Rectal smooth muscle tissue (tissue), 1 donor: ENCODE measurements around the gene NCCRP1.

Experiments
- H3K27ac ChIP-seq: one replicate; pipeline ENCODE4 v1.7.0; 2013; ENCODE audit warnings: low read depth, low read length, inconsistent platforms
- H3K27me3 ChIP-seq: one replicate; pipeline ENCODE4 v1.7.0; 2013; ENCODE audit warnings: low read length; ENCODE audit not compliant: control insufficient read depth, insufficient read depth
- H3K36me3 ChIP-seq: one replicate; pipeline ENCODE4 v1.7.0; 2013; ENCODE audit warnings: low read length; ENCODE audit not compliant: control insufficient read depth, insufficient read depth
- H3K4me1 ChIP-seq: one replicate; pipeline ENCODE4 v1.7.0; 2013; ENCODE audit warnings: low read length; ENCODE audit not compliant: control insufficient read depth, insufficient read depth
- H3K4me3 ChIP-seq: one replicate; pipeline ENCODE4 v1.7.0; 2013; ENCODE audit warnings: low read length
- H3K9ac ChIP-seq: one replicate; pipeline ENCODE4 v1.7.0; 2013; ENCODE audit warnings: low read length

The NCCRP1 gene

GRCh38 chr19:39177736-39178135 is 19.0 kb upstream of the NCCRP1 start:
- Histone ChIP-seq H3K9ac (no peak overlapping the region), H3K27me3 (no peaks in the 10 kb centered on the region), H3K27ac (no peak overlapping the region), H3K4me3 (no peak overlapping the region), H3K4me1 (no peaks in the 10 kb centered on the region), H3K36me3 (peaks cover 15% of the 10 kb centered on the region)

- Histone ChIP-seq H3K27ac (no peak overlapping the region), H3K4me3 (no peak overlapping the region), H3K9ac (no peak overlapping the region), H3K4me1 (no peaks in the 10 kb centered on the region), H3K36me3 (peaks cover 14% of the 10 kb centered on the region), H3K27me3 (no peaks in the 10 kb centered on the region)
Observed at GRCh38 chr19:39178296-39179006, 18.3 kb upstream of the NCCRP1 start.

GRCh38 chr19:39179754-39180153 is 17.0 kb upstream of the NCCRP1 start:
- H3K27me3 ChIP-seq = no peaks in the 10 kb centered on the region
- H3K27ac ChIP-seq = no peak overlapping the region
- no peaks in the 10 kb centered on the region for H3K4me1 ChIP-seq
- no peak overlapping the region for H3K9ac ChIP-seq
- peaks cover 14% of the 10 kb centered on the region for H3K36me3 ChIP-seq
- no peak overlapping the region for H3K4me3 ChIP-seq

GRCh38 chr19:39180749-39181148 is 16.0 kb upstream of the NCCRP1 start:
- H3K36me3 ChIP-seq = peaks cover 14% of the 10 kb centered on the region
- H3K4me1 ChIP-seq = no peaks in the 10 kb centered on the region
- H3K27ac ChIP-seq = no peak overlapping the region
- no peaks in the 10 kb centered on the region for H3K27me3 ChIP-seq
- no peak overlapping the region for H3K4me3 ChIP-seq
- H3K9ac ChIP-seq = no peak overlapping the region

GRCh38 chr19:39181500-39182173 is 15.1 kb upstream of the NCCRP1 start:
- peaks cover 10% of the 10 kb centered on the region for H3K36me3 ChIP-seq
- H3K4me3 ChIP-seq = no peak overlapping the region
- H3K27me3 ChIP-seq = no peaks in the 10 kb centered on the region
- H3K27ac ChIP-seq = no peak overlapping the region
- no peaks in the 10 kb centered on the region for H3K4me1 ChIP-seq
- no peak overlapping the region for H3K9ac ChIP-seq

- H3K9ac ChIP-seq = no peak overlapping the region
- H3K27me3 ChIP-seq = no peaks in the 10 kb centered on the region
Observed at GRCh38 chr19:39182174-39182505, 14.6 kb upstream of the NCCRP1 start.

GRCh38 chr19:39183104-39183503 is 13.7 kb upstream of the NCCRP1 start:
- H3K9ac ChIP-seq = no peak overlapping the region
- peaks cover 6% of the 10 kb centered on the region for H3K36me3 ChIP-seq
- no peaks in the 10 kb centered on the region for H3K4me1 ChIP-seq
- no peaks in the 10 kb centered on the region for H3K27me3 ChIP-seq
- H3K4me3 ChIP-seq = no peak overlapping the region
- no peak overlapping the region for H3K27ac ChIP-seq

More at GRCh38 chr19:39182174-39182505, 14.6 kb upstream of the NCCRP1 start:
- H3K4me3 ChIP-seq = no peak overlapping the region
- no peak overlapping the region for H3K27ac ChIP-seq
- peaks cover 10% of the 10 kb centered on the region for H3K36me3 ChIP-seq
- H3K4me1 ChIP-seq = no peaks in the 10 kb centered on the region

- Histone ChIP-seq H3K4me1 (no peaks in the 10 kb centered on the region), H3K36me3 (no peaks in the 10 kb centered on the region), H3K27ac (no peak overlapping the region), H3K4me3 (no peak overlapping the region), H3K27me3 (peaks cover 4% of the 10 kb centered on the region), H3K9ac (no peak overlapping the region)
Observed at GRCh38 chr19:39186391-39186790, 10.4 kb upstream of the NCCRP1 start.

- Histone ChIP-seq H3K27me3 (peaks cover 4% of the 10 kb centered on the region), H3K36me3 (no peaks in the 10 kb centered on the region), H3K9ac (no peak overlapping the region), H3K4me1 (no peaks in the 10 kb centered on the region), H3K4me3 (no peak overlapping the region), H3K27ac (no peak overlapping the region)
Observed at GRCh38 chr19:39187552-39187943, 9.2 kb upstream of the NCCRP1 start.

GRCh38 chr19:39188960-39189359 is 7.8 kb upstream of the NCCRP1 start:
- Histone ChIP-seq H3K4me3 (no peak overlapping the region), H3K36me3 (no peaks in the 10 kb centered on the region), H3K4me1 (no peaks in the 10 kb centered on the region), H3K27ac (no peak overlapping the region), H3K9ac (no peak overlapping the region), H3K27me3 (peaks cover 4% of the 10 kb centered on the region)

- Histone ChIP-seq H3K4me1 (no peaks in the 10 kb centered on the region), H3K9ac (no peak overlapping the region), H3K4me3 (no peak overlapping the region), H3K36me3 (no peaks in the 10 kb centered on the region), H3K27me3 (peaks cover 6% of the 10 kb centered on the region), H3K27ac (no peak overlapping the region)
Observed at GRCh38 chr19:39190768-39191167, 6.0 kb upstream of the NCCRP1 start.

- Histone ChIP-seq H3K9ac (no peak overlapping the region), H3K27me3 (peaks cover 19% of the 10 kb centered on the region), H3K36me3 (no peaks in the 10 kb centered on the region), H3K4me1 (no peaks in the 10 kb centered on the region), H3K27ac (no peak overlapping the region), H3K4me3 (no peak overlapping the region)
Observed at GRCh38 chr19:39192846-39193245, 3.9 kb upstream of the NCCRP1 start.

GRCh38 chr19:39193803-39194202 is 3.0 kb upstream of the NCCRP1 start:
- H3K36me3 ChIP-seq = no peaks in the 10 kb centered on the region
- H3K4me1 ChIP-seq = no peaks in the 10 kb centered on the region
- no peak overlapping the region for H3K4me3 ChIP-seq
- peaks cover 24% of the 10 kb centered on the region for H3K27me3 ChIP-seq
- no peak overlapping the region for H3K9ac ChIP-seq
- H3K27ac ChIP-seq = no peak overlapping the region
